ENCODE data around the gene PYGB. TPM values are rescaled to one million over a fixed set of nuclear protein-coding genes. Genes with fewer than 3 reads are reported as not detected.
A peak's percentile ranks its signal among the peaks of the same experiment; 100 is the strongest.

The PYGB gene
- total and polyA plus RNA-seq, 4 donors, result 30.3 to 90.3 (median 47.3) TPM

GRCh38 chr20:25274481-25274880 is 26.6 kb downstream of the PYGB start:
- WGBS, 2 donors, result 91 to 99% methylated on average over 20 of the region's 20 CpGs
- Histone ChIP-seq H3K4me1 (ENCODE audit: control insufficient read depth in 5 of 5, insufficient read depth in 5 of 5, low read length in 5 of 5) (no peaks in the 10 kb centered on the region), H3K9ac (ENCODE audit: insufficient read depth in 1 of 2, low read length in 2 of 2) (no peak overlapping the region), H3K27ac (ENCODE audit: low read depth in 1 of 2, low read length in 1 of 2) (peak overlapping the region in 1 of 2 donors; percentile 78), H3K4me3 (no peak overlapping the region), H3K9me3 (ENCODE audit: control insufficient read depth in 4 of 4, insufficient read depth in 3 of 4, low read length in 3 of 4) (no peaks in the 10 kb centered on the region), H3K27me3 (ENCODE audit: control insufficient read depth in 3 of 3, insufficient read depth in 3 of 3, low read length in 2 of 3) (no peaks in the 10 kb centered on the region), H3K36me3 (ENCODE audit: control insufficient read depth in 4 of 4, insufficient read depth in 4 of 4, low read length in 4 of 4) (peaks cover 0 to 73% (median 18%) of the 10 kb centered on the region in 4 donors)
- peak in 1 of 3 donors; percentile 6 for DNase-seq
- ATAC-seq (ENCODE audit: insufficient read depth, low FRiP score), result no peak
- no peak for TF ChIP-seq CTCF (IDR thresholded peaks at IDR 0.05; ENCODE audit: control extremely low read depth, extremely low read depth)

- H3K36me3 ChIP-seq (ENCODE audit: control insufficient read depth in 4 of 4, insufficient read depth in 4 of 4, low read length in 4 of 4), result peaks cover 0 to 74% (median 20%) of the 10 kb centered on the region in 4 donors
- H3K4me3 ChIP-seq, result no peak overlapping the region
- peak overlapping the region in 1 of 2 donors; percentile 78 for H3K27ac ChIP-seq (ENCODE audit: low read depth in 1 of 2, low read length in 1 of 2)
- DNase-seq (peak in 1 of 3 donors; percentile 9), ATAC-seq (ENCODE audit: insufficient read depth, low FRiP score) (no peak)
- H3K9me3 ChIP-seq (ENCODE audit: control insufficient read depth in 4 of 4, insufficient read depth in 3 of 4, low read length in 3 of 4), result no peaks in the 10 kb centered on the region
- no peaks in the 10 kb centered on the region for H3K4me1 ChIP-seq (ENCODE audit: control insufficient read depth in 5 of 5, insufficient read depth in 5 of 5, low read length in 5 of 5)
- 94 to 97% methylated on average over 32 of the region's 32 CpGs for WGBS, 2 donors
- no peak overlapping the region for H3K9ac ChIP-seq (ENCODE audit: insufficient read depth in 1 of 2, low read length in 2 of 2)
- H3K27me3 ChIP-seq (ENCODE audit: control insufficient read depth in 3 of 3, insufficient read depth in 3 of 3, low read length in 2 of 3), result no peaks in the 10 kb centered on the region
- TF ChIP-seq CTCF (IDR thresholded peaks at IDR 0.05; ENCODE audit: control extremely low read depth, extremely low read depth), result no peak
Observed at GRCh38 chr20:25274891-25275812, 27.3 kb downstream of the PYGB start.

- Histone ChIP-seq H3K9ac (ENCODE audit: insufficient read depth in 1 of 2, low read length in 2 of 2) (no peak overlapping the region), H3K36me3 (ENCODE audit: control insufficient read depth in 4 of 4, insufficient read depth in 4 of 4, low read length in 4 of 4) (peaks cover 0 to 80% (median 20%) of the 10 kb centered on the region in 4 donors), H3K9me3 (ENCODE audit: control insufficient read depth in 4 of 4, insufficient read depth in 3 of 4, low read length in 3 of 4) (no peaks in the 10 kb centered on the region), H3K27me3 (ENCODE audit: control insufficient read depth in 3 of 3, insufficient read depth in 3 of 3, low read length in 2 of 3) (no peaks in the 10 kb centered on the region), H3K4me1 (ENCODE audit: control insufficient read depth in 5 of 5, insufficient read depth in 5 of 5, low read length in 5 of 5) (no peaks in the 10 kb centered on the region), H3K4me3 (no peak overlapping the region), H3K27ac (ENCODE audit: low read depth in 1 of 2, low read length in 1 of 2) (peak overlapping the region in 1 of 2 donors; percentile 15)
- DNase-seq (peak in 1 of 3 donors; percentile 4), ATAC-seq (ENCODE audit: insufficient read depth, low FRiP score) (no peak)
- 95 to 97% methylated on average over 17 to 20 of the region's 20 CpGs for WGBS, 2 donors
- no peak for TF ChIP-seq CTCF (IDR thresholded peaks at IDR 0.05; ENCODE audit: control extremely low read depth, extremely low read depth)
Observed at GRCh38 chr20:25275813-25276532, 28.1 kb downstream of the PYGB start.
